Ascending aorta (tissue), 2 donors: ENCODE measurements around the gene NFATC3. TPM values are rescaled to one million over a fixed set of nuclear protein-coding genes. Genes with fewer than 3 reads are reported as not detected.
A peak's percentile ranks its signal among the peaks of the same experiment; 100 is the strongest.

ENCODE experiments used
- DNase-seq, 2 donors: peaks; one replicate each; pipeline ENCODE4 v3.0.0-alpha.2; 2019; ENCODE audit warnings: low spot score in 2 of 2
- H3K27ac ChIP-seq, 2 donors: fragments of 200-600 bp; sonication (generic); one replicate each; pipeline ENCODE4 v1.5.1; 2016 to 2017; ENCODE audit warnings: mild to moderate bottlenecking in 1 of 2
- H3K27me3 ChIP-seq: fragments of 200-600 bp; sonication (generic); one replicate; pipeline ENCODE4 v1.5.1; 2017
- H3K36me3 ChIP-seq, 2 donors: fragments of 200-600 bp; sonication (generic); one replicate each; pipeline ENCODE4 v1.5.1; 2016
- H3K4me1 ChIP-seq, 2 donors: fragments of 200-600 bp; sonication (generic); one replicate each; pipeline ENCODE4 v1.5.1; 2016 to 2017; ENCODE audit warnings: mild to moderate bottlenecking in 1 of 2
- H3K4me3 ChIP-seq, 2 donors: fragments of 200-600 bp; sonication (generic); one replicate each; pipeline ENCODE4 v1.5.1; 2016 to 2017; ENCODE audit warnings: mild to moderate bottlenecking in 1 of 2
- H3K9me3 ChIP-seq, 2 donors: fragments of 200-600 bp; sonication (generic); one replicate each; pipeline ENCODE4 v1.5.1; 2016
- intact Hi-C: fragments of 100-400 bp; cut with DNase I; formaldehyde crosslinking; loops from one replicate; pipeline ENCODE4 v1.15.1; 2023
- total RNA-seq: library from RNA; depleted of rRNA; stranded (reverse); fragments of >200 nt; gene quantifications from one replicate; pipeline ENCODE4 v1.1.0, GENCODE V29; 2016
- TF ChIP-seq, protein P1 (sequence below), 3 experiments: fragments of 200-600 bp in 2 of 3; fragments of 450-650 bp in 1 of 3; sonication (generic) in 2 of 3; IDR thresholded peaks; one replicate each; pipeline ENCODE4 v1.5.1; 2016 to 2019; ENCODE audit warnings: antibody characterized with exemption in 3 of 3, mild to moderate bottlenecking in 1 of 3, moderate library complexity in 1 of 3

The NFATC3 gene
- total RNA-seq, 1 donor from 2014 or later = 36.4 TPM

DNA sequence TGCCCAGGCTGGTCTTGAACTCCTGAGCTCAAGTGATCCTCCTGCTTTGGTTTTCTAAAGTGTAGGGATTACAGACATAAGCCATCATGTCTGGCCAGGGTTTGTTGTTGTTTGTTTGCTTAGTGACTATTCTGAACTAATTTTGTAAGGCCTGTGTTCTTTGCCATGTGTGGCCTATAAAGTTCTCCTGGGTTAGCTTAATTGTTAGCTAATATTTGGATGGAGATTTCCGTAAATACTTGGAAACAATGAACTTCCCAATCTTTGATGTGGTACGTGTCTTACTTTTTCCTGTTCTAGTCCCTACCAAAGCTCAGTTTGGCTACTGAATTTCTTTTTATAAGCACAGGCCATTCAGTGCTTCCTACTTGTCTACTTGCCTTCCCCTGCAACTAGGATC is 37.2 kb upstream of the NFATC3 start:
- TF ChIP-seq, protein P1, sequence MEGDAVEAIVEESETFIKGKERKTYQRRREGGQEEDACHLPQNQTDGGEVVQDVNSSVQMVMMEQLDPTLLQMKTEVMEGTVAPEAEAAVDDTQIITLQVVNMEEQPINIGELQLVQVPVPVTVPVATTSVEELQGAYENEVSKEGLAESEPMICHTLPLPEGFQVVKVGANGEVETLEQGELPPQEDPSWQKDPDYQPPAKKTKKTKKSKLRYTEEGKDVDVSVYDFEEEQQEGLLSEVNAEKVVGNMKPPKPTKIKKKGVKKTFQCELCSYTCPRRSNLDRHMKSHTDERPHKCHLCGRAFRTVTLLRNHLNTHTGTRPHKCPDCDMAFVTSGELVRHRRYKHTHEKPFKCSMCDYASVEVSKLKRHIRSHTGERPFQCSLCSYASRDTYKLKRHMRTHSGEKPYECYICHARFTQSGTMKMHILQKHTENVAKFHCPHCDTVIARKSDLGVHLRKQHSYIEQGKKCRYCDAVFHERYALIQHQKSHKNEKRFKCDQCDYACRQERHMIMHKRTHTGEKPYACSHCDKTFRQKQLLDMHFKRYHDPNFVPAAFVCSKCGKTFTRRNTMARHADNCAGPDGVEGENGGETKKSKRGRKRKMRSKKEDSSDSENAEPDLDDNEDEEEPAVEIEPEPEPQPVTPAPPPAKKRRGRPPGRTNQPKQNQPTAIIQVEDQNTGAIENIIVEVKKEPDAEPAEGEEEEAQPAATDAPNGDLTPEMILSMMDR (IDR thresholded peaks at IDR 0.05) = no peak
- Histone ChIP-seq H3K9me3 (no peaks in the 10 kb centered on the region), H3K4me3 (no peak overlapping the region), H3K4me1 (no peaks in the 10 kb centered on the region), H3K27me3 (no peaks in the 10 kb centered on the region), H3K27ac (no peak overlapping the region), H3K36me3 (peaks cover 7 to 19% of the 10 kb centered on the region in 2 donors)
- DNase-seq = no peak
- intact Hi-C loops = no loop called here

DNA sequence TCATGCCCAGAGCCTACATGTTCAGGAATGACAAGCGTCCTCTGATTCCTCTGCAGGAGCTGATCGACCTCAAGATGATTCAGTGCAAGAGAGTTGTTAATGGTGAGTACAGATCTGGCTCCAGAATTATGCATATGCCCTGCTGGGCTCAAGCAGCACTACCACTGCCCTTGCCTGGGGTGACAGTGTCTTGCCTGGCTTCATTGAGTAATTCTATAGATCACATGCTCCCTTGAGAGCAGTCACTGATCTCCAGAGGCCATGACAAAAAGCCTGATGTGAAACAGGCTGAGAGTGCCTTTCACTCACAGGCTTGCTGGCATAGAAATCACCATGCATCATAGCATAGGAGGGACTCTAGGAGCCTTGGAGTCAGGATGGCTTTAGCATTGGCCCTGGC is 35.7 kb upstream of the NFATC3 start:
- TF ChIP-seq, protein P1 (IDR thresholded peaks at IDR 0.05) = no peak
- DNase-seq = no peak
- H3K9me3 ChIP-seq = no peaks in the 10 kb centered on the region
- H3K27me3 ChIP-seq = no peaks in the 10 kb centered on the region
- H3K27ac ChIP-seq = no peak overlapping the region
- no peak overlapping the region for H3K4me3 ChIP-seq
- peaks cover 11 to 31% of the 10 kb centered on the region in 2 donors for H3K36me3 ChIP-seq
- intact Hi-C loops = no loop called here
- no peaks in the 10 kb centered on the region for H3K4me1 ChIP-seq

DNA sequence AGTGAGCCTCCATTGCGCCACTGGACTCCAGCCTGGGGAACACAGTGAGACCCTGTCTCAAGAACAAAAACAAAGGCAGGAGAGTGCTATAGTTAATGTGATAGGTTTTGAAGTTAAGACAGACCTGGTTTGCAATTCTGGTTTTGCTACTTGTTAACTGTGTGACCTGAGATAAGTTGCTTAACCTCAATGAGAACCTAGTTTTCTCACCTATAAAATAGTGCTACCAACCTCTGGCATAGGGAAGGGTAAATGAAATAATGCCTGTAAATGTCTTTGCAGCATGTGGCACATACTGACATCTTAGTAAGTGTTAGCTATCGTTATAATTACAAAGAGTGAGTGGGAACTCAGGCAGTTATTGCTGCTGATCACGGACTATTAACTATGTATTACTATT is 29.8 kb upstream of the NFATC3 start:
- Histone ChIP-seq H3K4me1 (no peaks in the 10 kb centered on the region), H3K4me3 (no peak overlapping the region), H3K27me3 (no peaks in the 10 kb centered on the region), H3K36me3 (peaks cover 4 to 21% of the 10 kb centered on the region in 2 donors), H3K27ac (no peak overlapping the region), H3K9me3 (no peaks in the 10 kb centered on the region)
- TF ChIP-seq, protein P1 (IDR thresholded peaks at IDR 0.05) = no peak
- intact Hi-C loops = no loop called here
- DNase-seq = no peak

DNA sequence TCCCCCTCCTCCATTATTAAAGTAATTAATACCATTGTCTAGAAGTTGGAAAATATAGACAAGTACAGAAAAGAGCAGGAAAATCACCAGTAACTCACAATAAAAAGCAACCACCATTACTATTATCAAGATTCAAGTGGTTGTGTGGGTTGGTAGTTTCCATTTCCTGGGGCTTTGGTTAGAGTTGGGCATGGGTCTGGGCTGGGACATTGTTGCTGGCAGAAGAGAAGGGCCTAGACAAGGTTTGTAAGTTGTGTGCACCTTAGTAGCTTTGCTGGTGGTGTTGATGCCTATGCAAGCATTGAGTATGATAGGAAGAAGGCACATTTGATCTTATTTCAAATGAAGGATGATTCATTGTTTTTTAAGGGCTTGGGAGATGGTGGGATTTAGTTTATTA is 25.4 kb upstream of the NFATC3 start:
- intact Hi-C loops = no loop called here
- Histone ChIP-seq H3K4me1 (peaks cover 0 to 9% of the 10 kb centered on the region in 2 donors), H3K36me3 (no peaks in the 10 kb centered on the region), H3K27ac (no peak overlapping the region), H3K27me3 (no peaks in the 10 kb centered on the region), H3K4me3 (no peak overlapping the region), H3K9me3 (no peaks in the 10 kb centered on the region)
- DNase-seq = no peak
- TF ChIP-seq, protein P1 (IDR thresholded peaks at IDR 0.05) = no peak

DNA sequence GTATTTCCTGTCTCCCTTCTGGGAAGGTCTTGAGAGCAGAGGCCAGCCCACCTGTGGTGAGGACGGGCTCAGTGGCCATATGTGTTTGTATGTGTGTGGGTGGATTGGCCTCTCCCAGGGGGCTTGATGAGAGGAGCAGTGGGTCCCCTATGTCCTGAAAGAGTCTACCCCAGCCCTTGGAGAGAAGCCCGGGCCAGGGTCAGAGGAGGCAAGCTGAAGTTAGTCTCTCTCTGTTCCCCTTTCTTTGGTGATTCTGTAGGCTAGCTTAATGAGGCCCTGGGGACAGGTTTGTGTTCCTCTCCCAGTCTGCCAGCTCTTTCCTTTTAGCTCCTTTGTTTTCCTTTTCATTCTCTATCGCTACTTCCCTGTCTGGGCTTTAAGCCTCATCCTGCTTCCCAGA is 23.8 kb upstream of the NFATC3 start:
- TF ChIP-seq, protein P1 (IDR thresholded peaks at IDR 0.05) = no peak
- intact Hi-C loops = no loop called here
- Histone ChIP-seq H3K4me1 (peaks cover 11 to 25% of the 10 kb centered on the region in 2 donors), H3K27me3 (no peaks in the 10 kb centered on the region), H3K9me3 (no peaks in the 10 kb centered on the region), H3K27ac (no peak overlapping the region), H3K4me3 (no peak overlapping the region), H3K36me3 (no peaks in the 10 kb centered on the region)
- DNase-seq = no peak

DNA sequence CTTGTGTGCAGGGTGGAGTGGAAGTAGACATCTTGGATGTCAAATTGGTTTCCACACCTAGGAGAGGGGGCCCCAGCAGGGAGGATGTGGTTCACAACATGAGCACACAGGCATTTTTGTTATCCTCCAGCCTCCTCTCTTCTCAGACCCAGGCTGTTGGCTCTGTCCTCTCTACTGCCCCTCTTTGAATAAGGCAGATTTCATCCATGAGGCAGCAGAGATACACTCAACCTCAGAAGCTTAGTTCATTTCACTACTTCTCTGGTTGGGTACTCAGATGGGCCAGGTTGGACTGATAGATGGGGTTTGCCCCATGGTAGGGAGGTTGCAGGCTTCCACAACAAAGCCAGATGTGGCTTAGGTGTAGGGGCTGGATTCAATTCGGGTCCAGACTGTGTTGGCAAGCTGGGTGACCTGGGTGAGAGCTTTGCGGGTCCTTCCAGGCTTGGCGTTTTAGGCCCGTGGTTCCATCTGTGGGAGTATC is 22.2 kb upstream of the NFATC3 start:
- peak overlapping the region in 1 of 2 donors; percentile 93 for H3K27ac ChIP-seq
- H3K36me3 ChIP-seq = no peaks in the 10 kb centered on the region
- H3K27me3 ChIP-seq = no peaks in the 10 kb centered on the region

More for the DNA sequence above, 22.2 kb upstream of the NFATC3 start:
- Histone ChIP-seq H3K9me3 (no peaks in the 10 kb centered on the region), H3K4me1 (peaks cover 11 to 26% of the 10 kb centered on the region in 2 donors), H3K4me3 (no peak overlapping the region)
- TF ChIP-seq, protein P1 (IDR thresholded peaks at IDR 0.05) = no peak
- intact Hi-C loops = no loop called here
- DNase-seq = peak in 1 of 2 donors; percentile 50
